ENCODE results near the gene TRABD2A. TPM values are rescaled to one million over a fixed set of nuclear protein-coding genes. Genes with fewer than 3 reads are reported as not detected.

Gene TRABD2A
- polyA plus RNA-seq, 2 donors: 0.08 to 0.32 TPM

- no peak overlapping the region for H3K27ac ChIP-seq (ENCODE audit: low read depth in 2 of 2, low read length in 1 of 2)
- H3K4me1 ChIP-seq (ENCODE audit: control insufficient read depth in 2 of 2, insufficient read depth in 2 of 2, low read length in 1 of 2): peaks cover 0 to 3% of the 10 kb centered on the region in 2 donors
- no peaks in the 10 kb centered on the region for H3K27me3 ChIP-seq (ENCODE audit: control insufficient read depth in 1 of 2, insufficient read depth in 2 of 2, low read length in 2 of 2)
- no peak overlapping the region for H3K4me3 ChIP-seq (ENCODE audit: low read depth in 1 of 2, low read length in 2 of 2)
- H3K9me3 ChIP-seq (ENCODE audit: control insufficient read depth in 2 of 2, insufficient read depth in 1 of 2, low read depth in 1 of 2, low read length in 1 of 2): no peaks in the 10 kb centered on the region
- WGBS, 2 donors: 65 to 68% methylated on average over 5 of the region's 5 CpGs
- H3K36me3 ChIP-seq (ENCODE audit: control insufficient read depth in 2 of 2, insufficient read depth in 2 of 2, low read length in 1 of 2): no peaks in the 10 kb centered on the region
Measured at GRCh38 chr2:84832772-84833461, 48.0 kb downstream of the TRABD2A start.

- H3K36me3 ChIP-seq (ENCODE audit: control insufficient read depth in 2 of 2, insufficient read depth in 2 of 2, low read length in 1 of 2): no peaks in the 10 kb centered on the region
- no peak overlapping the region for H3K4me3 ChIP-seq (ENCODE audit: low read depth in 1 of 2, low read length in 2 of 2)
- no peaks in the 10 kb centered on the region for H3K27me3 ChIP-seq (ENCODE audit: control insufficient read depth in 1 of 2, insufficient read depth in 2 of 2, low read length in 2 of 2)
- H3K4me1 ChIP-seq (ENCODE audit: control insufficient read depth in 2 of 2, insufficient read depth in 2 of 2, low read length in 1 of 2): peaks cover 0 to 3% of the 10 kb centered on the region in 2 donors
- WGBS, 2 donors: 83 to 88% methylated on average over 10 of the region's 10 CpGs
- no peak overlapping the region for H3K27ac ChIP-seq (ENCODE audit: low read depth in 2 of 2, low read length in 1 of 2)
- H3K9me3 ChIP-seq (ENCODE audit: control insufficient read depth in 2 of 2, insufficient read depth in 1 of 2, low read depth in 1 of 2, low read length in 1 of 2): no peaks in the 10 kb centered on the region
Measured at GRCh38 chr2:84830758-84831500, 50.0 kb downstream of the TRABD2A start.

GRCh38 chr2:84830095-84830494, 50.8 kb downstream of the TRABD2A start:
- Histone ChIP-seq H3K27me3 (ENCODE audit: control insufficient read depth in 1 of 2, insufficient read depth in 2 of 2, low read length in 2 of 2) (no peaks in the 10 kb centered on the region), H3K4me1 (ENCODE audit: control insufficient read depth in 2 of 2, insufficient read depth in 2 of 2, low read length in 1 of 2) (peaks cover 0 to 3% of the 10 kb centered on the region in 2 donors), H3K9me3 (ENCODE audit: control insufficient read depth in 2 of 2, insufficient read depth in 1 of 2, low read depth in 1 of 2, low read length in 1 of 2) (no peaks in the 10 kb centered on the region), H3K27ac (ENCODE audit: low read depth in 2 of 2, low read length in 1 of 2) (no peak overlapping the region), H3K4me3 (ENCODE audit: low read depth in 1 of 2, low read length in 2 of 2) (no peak overlapping the region), H3K36me3 (ENCODE audit: control insufficient read depth in 2 of 2, insufficient read depth in 2 of 2, low read length in 1 of 2) (no peaks in the 10 kb centered on the region)
- WGBS, 2 donors: 65 to 66% methylated on average over 11 of the region's 11 CpGs

GRCh38 chr2:84829693-84830092, 51.2 kb downstream of the TRABD2A start:
- no peak overlapping the region for H3K27ac ChIP-seq (ENCODE audit: low read depth in 2 of 2, low read length in 1 of 2)
- WGBS, 2 donors: 90 to 91% methylated on average over 2 of the region's 2 CpGs
- H3K4me1 ChIP-seq (ENCODE audit: control insufficient read depth in 2 of 2, insufficient read depth in 2 of 2, low read length in 1 of 2): peaks cover 0 to 3% of the 10 kb centered on the region in 2 donors
- no peaks in the 10 kb centered on the region for H3K9me3 ChIP-seq (ENCODE audit: control insufficient read depth in 2 of 2, insufficient read depth in 1 of 2, low read depth in 1 of 2, low read length in 1 of 2)
- no peak overlapping the region for H3K4me3 ChIP-seq (ENCODE audit: low read depth in 1 of 2, low read length in 2 of 2)
- H3K36me3 ChIP-seq (ENCODE audit: control insufficient read depth in 2 of 2, insufficient read depth in 2 of 2, low read length in 1 of 2): no peaks in the 10 kb centered on the region
- no peaks in the 10 kb centered on the region for H3K27me3 ChIP-seq (ENCODE audit: control insufficient read depth in 1 of 2, insufficient read depth in 2 of 2, low read length in 2 of 2)

GRCh38 chr2:84827978-84828575, 52.8 kb downstream of the TRABD2A start:
- no peak overlapping the region for H3K4me3 ChIP-seq (ENCODE audit: low read depth in 1 of 2, low read length in 2 of 2)
- no peaks in the 10 kb centered on the region for H3K9me3 ChIP-seq (ENCODE audit: control insufficient read depth in 2 of 2, insufficient read depth in 1 of 2, low read depth in 1 of 2, low read length in 1 of 2)
- 71 to 82% methylated on average over 2 of the region's 2 CpGs for WGBS, 2 donors
- H3K4me1 ChIP-seq (ENCODE audit: control insufficient read depth in 2 of 2, insufficient read depth in 2 of 2, low read length in 1 of 2): peaks cover 0 to 3% of the 10 kb centered on the region in 2 donors
- H3K27ac ChIP-seq (ENCODE audit: low read depth in 2 of 2, low read length in 1 of 2): no peak overlapping the region
- H3K36me3 ChIP-seq (ENCODE audit: control insufficient read depth in 2 of 2, insufficient read depth in 2 of 2, low read length in 1 of 2): no peaks in the 10 kb centered on the region
- H3K27me3 ChIP-seq (ENCODE audit: control insufficient read depth in 1 of 2, insufficient read depth in 2 of 2, low read length in 2 of 2): no peaks in the 10 kb centered on the region

GRCh38 chr2:84823788-84824187, 57.1 kb downstream of the TRABD2A start:
- Histone ChIP-seq H3K9me3 (ENCODE audit: control insufficient read depth in 2 of 2, insufficient read depth in 1 of 2, low read depth in 1 of 2, low read length in 1 of 2) (no peaks in the 10 kb centered on the region), H3K27ac (ENCODE audit: low read depth in 2 of 2, low read length in 1 of 2) (no peak overlapping the region), H3K4me3 (ENCODE audit: low read depth in 1 of 2, low read length in 2 of 2) (no peak overlapping the region), H3K36me3 (ENCODE audit: control insufficient read depth in 2 of 2, insufficient read depth in 2 of 2, low read length in 1 of 2) (no peaks in the 10 kb centered on the region), H3K27me3 (ENCODE audit: control insufficient read depth in 1 of 2, insufficient read depth in 2 of 2, low read length in 2 of 2) (no peaks in the 10 kb centered on the region), H3K4me1 (ENCODE audit: control insufficient read depth in 2 of 2, insufficient read depth in 2 of 2, low read length in 1 of 2) (no peaks in the 10 kb centered on the region)
- 93 to 96% methylated on average over 21 of the region's 21 CpGs for WGBS, 2 donors

GRCh38 chr2:84823229-84823628, 57.7 kb downstream of the TRABD2A start:
- H3K4me1 ChIP-seq (ENCODE audit: control insufficient read depth in 2 of 2, insufficient read depth in 2 of 2, low read length in 1 of 2): no peaks in the 10 kb centered on the region
- H3K4me3 ChIP-seq (ENCODE audit: low read depth in 1 of 2, low read length in 2 of 2): no peak overlapping the region
- no peaks in the 10 kb centered on the region for H3K9me3 ChIP-seq (ENCODE audit: control insufficient read depth in 2 of 2, insufficient read depth in 1 of 2, low read depth in 1 of 2, low read length in 1 of 2)
- no peak overlapping the region for H3K27ac ChIP-seq (ENCODE audit: low read depth in 2 of 2, low read length in 1 of 2)
- no peaks in the 10 kb centered on the region for H3K27me3 ChIP-seq (ENCODE audit: control insufficient read depth in 1 of 2, insufficient read depth in 2 of 2, low read length in 2 of 2)
- WGBS, 2 donors: 80 to 85% methylated on average over 5 of the region's 5 CpGs
- H3K36me3 ChIP-seq (ENCODE audit: control insufficient read depth in 2 of 2, insufficient read depth in 2 of 2, low read length in 1 of 2): no peaks in the 10 kb centered on the region

GRCh38 chr2:84821806-84822205, 59.1 kb downstream of the TRABD2A start:
- no peaks in the 10 kb centered on the region for H3K4me1 ChIP-seq (ENCODE audit: control insufficient read depth in 2 of 2, insufficient read depth in 2 of 2, low read length in 1 of 2)
- WGBS, 2 donors: 93 to 95% methylated on average over 7 of the region's 7 CpGs
- H3K27me3 ChIP-seq (ENCODE audit: control insufficient read depth in 1 of 2, insufficient read depth in 2 of 2, low read length in 2 of 2): no peaks in the 10 kb centered on the region
- no peak overlapping the region for H3K4me3 ChIP-seq (ENCODE audit: low read depth in 1 of 2, low read length in 2 of 2)
- H3K9me3 ChIP-seq (ENCODE audit: control insufficient read depth in 2 of 2, insufficient read depth in 1 of 2, low read depth in 1 of 2, low read length in 1 of 2): no peaks in the 10 kb centered on the region
- no peak overlapping the region for H3K27ac ChIP-seq (ENCODE audit: low read depth in 2 of 2, low read length in 1 of 2)
- no peaks in the 10 kb centered on the region for H3K36me3 ChIP-seq (ENCODE audit: control insufficient read depth in 2 of 2, insufficient read depth in 2 of 2, low read length in 1 of 2)

GRCh38 chr2:84817239-84817655, 63.6 kb downstream of the TRABD2A start:
- no peaks in the 10 kb centered on the region for H3K9me3 ChIP-seq (ENCODE audit: control insufficient read depth in 2 of 2, insufficient read depth in 1 of 2, low read depth in 1 of 2, low read length in 1 of 2)
- H3K27me3 ChIP-seq (ENCODE audit: control insufficient read depth in 1 of 2, insufficient read depth in 2 of 2, low read length in 2 of 2): no peaks in the 10 kb centered on the region
- H3K4me1 ChIP-seq (ENCODE audit: control insufficient read depth in 2 of 2, insufficient read depth in 2 of 2, low read length in 1 of 2): no peaks in the 10 kb centered on the region
- H3K36me3 ChIP-seq (ENCODE audit: control insufficient read depth in 2 of 2, insufficient read depth in 2 of 2, low read length in 1 of 2): no peaks in the 10 kb centered on the region
- 69 to 83% methylated on average over 2 of the region's 2 CpGs for WGBS, 2 donors
- no peak overlapping the region for H3K4me3 ChIP-seq (ENCODE audit: low read depth in 1 of 2, low read length in 2 of 2)
- no peak overlapping the region for H3K27ac ChIP-seq (ENCODE audit: low read depth in 2 of 2, low read length in 1 of 2)

Data from esophagus (tissue), 2 donors.